HFFc6 (cell line): ENCODE data around the gene PEX16. TPM values are rescaled to one million over a fixed set of nuclear protein-coding genes. Genes with fewer than 3 reads are reported as not detected.

Source experiments
- DNase-seq: peaks from one replicate; pipeline ENCODE4 v3.0.0-alpha.2; 2018
- H3K27ac Mint-ChIP-seq: 2 replicates; pipeline ENCODE4 v1.8.0; 2020; ENCODE audit warnings: mild to moderate bottlenecking, mixed read lengths
- H3K27me3 Mint-ChIP-seq: 2 replicates; pipeline ENCODE4 v1.8.0; 2021; ENCODE audit warnings: mild to moderate bottlenecking, moderate library complexity, mixed read lengths; ENCODE audit not compliant: insufficient read depth
- H3K36me3 Mint-ChIP-seq: 2 replicates; pipeline ENCODE4 v1.8.0; 2021; ENCODE audit warnings: low read depth, mixed read lengths
- H3K4me1 Mint-ChIP-seq: 2 replicates; pipeline ENCODE4 v1.8.0; 2020; ENCODE audit warnings: low read depth, mixed read lengths
- H3K4me3 Mint-ChIP-seq: 2 replicates; pipeline ENCODE4 v1.8.0; 2020; ENCODE audit warnings: mild to moderate bottlenecking, moderate library complexity, mixed read lengths
- H3K9me3 Mint-ChIP-seq: 2 replicates; pipeline ENCODE4 v1.8.0; 2020; ENCODE audit warnings: mild to moderate bottlenecking, mixed read lengths
- CTCF ChIP-seq: fragments of 200-600 bp; sonication (generic); IDR thresholded peaks from 2 replicates; pipeline ENCODE4 v1.5.0; 2021; ENCODE audit warnings: antibody characterized with exemption, mild to moderate bottlenecking
- total RNA-seq, 6 experiments: library from RNA; stranded (reverse); fragmentation: NEBNext Ultra II Directional; extraction: Animal tissue kit (Norgen Biotek cat#: 25700); gene quantifications; 2 replicates in 1 of 6; 3 replicates in 5 of 6; pipeline ENCODE4 v1.2.3, GENCODE V29; 2021

PEX16 gene
- total RNA-seq, 6 experiments from 2014 or later, result 23.4 to 27.2 (median 25.9) TPM

- no peak overlapping the region for H3K4me3 Mint-ChIP-seq
- H3K36me3 Mint-ChIP-seq, result no peaks in the 10 kb centered on the region
- H3K9me3 Mint-ChIP-seq, result no peaks in the 10 kb centered on the region
- H3K27ac Mint-ChIP-seq, result no peak overlapping the region
- TF ChIP-seq CTCF, result no peak
- DNase-seq, result no peak
- no peaks in the 10 kb centered on the region for H3K4me1 Mint-ChIP-seq
- peaks cover 34% of the 10 kb centered on the region for H3K27me3 Mint-ChIP-seq
Observed at GRCh38 chr11:45924036-45924915, 6.6 kb upstream of the PEX16 start.

- Mint-ChIP-seq H3K4me1 (peaks cover 7% of the 10 kb centered on the region; the same call in 1 of the 2 replicates), H3K27ac (no peak within 1 kb of the TSS), H3K4me3 (no peak within 1 kb of the TSS), H3K36me3 (no peaks in the 10 kb centered on the region), H3K9me3 (no peaks in the 10 kb centered on the region), H3K27me3 (peaks cover 38% of the 10 kb centered on the region)
- no peak for TF ChIP-seq CTCF
- DNase-seq, result no peak
Observed at GRCh38 chr11:45922425-45923082, 4.9 kb upstream of the PEX16 start, which contains the start of gene LARGE2. TSS of gene LARGE2 (plus strand) at chr11:45922656. CDS start at chr11:45922883, 227 bp downstream.

- Mint-ChIP-seq H3K9me3 (no peaks in the 10 kb centered on the region), H3K4me1 (peaks cover 11% of the 10 kb centered on the region), H3K27ac (no peak overlapping the region), H3K4me3 (no peak overlapping the region), H3K27me3 (peaks cover 34% of the 10 kb centered on the region), H3K36me3 (no peaks in the 10 kb centered on the region)
- no peak for DNase-seq
- no peak for TF ChIP-seq CTCF
Observed at GRCh38 chr11:45921561-45922424, 4.1 kb upstream of the PEX16 start.

GRCh38 chr11:45920531-45921477, 3.1 kb upstream of the PEX16 start:
- Mint-ChIP-seq H3K27ac (no peak overlapping the region), H3K36me3 (no peaks in the 10 kb centered on the region), H3K27me3 (peaks cover 24% of the 10 kb centered on the region), H3K4me3 (no peak overlapping the region), H3K4me1 (peaks cover 19% of the 10 kb centered on the region), H3K9me3 (no peaks in the 10 kb centered on the region)
- no peak for TF ChIP-seq CTCF
- no peak for DNase-seq
